Vagina (tissue), 2 donors: ENCODE results near the gene TGFB1I1.
"Not testable (repeated sequence)": the region's sequence is repeated elsewhere in the genome, so short reads cannot be mapped to it uniquely, and the experiment has no call there.

Experiments
- CTCF ChIP-seq, 3 experiments: fragments of 450-650 bp in 2 of 3; fragments of 200-600 bp in 1 of 3; sonication (generic) in 1 of 3; IDR thresholded peaks; one replicate each; pipeline ENCODE4 v1.5.1; 2017 to 2019; ENCODE audit warnings: antibody characterized with exemption in 3 of 3, mild to moderate bottlenecking in 2 of 3, moderate library complexity in 2 of 3
- POLR2A ChIP-seq, 2 donors: fragments of 450-650 bp; IDR thresholded peaks; one replicate each; pipeline ENCODE4 v1.6.1; 2017; ENCODE audit warnings: antibody characterized with exemption in 2 of 2, mild to moderate bottlenecking in 2 of 2, moderate library complexity in 2 of 2
- POLR2AphosphoS5 ChIP-seq, 2 donors: sonication (generic); formaldehyde crosslinking; IDR thresholded peaks; one replicate each; pipeline ENCODE4 v1.9.0; 2017; ENCODE audit warnings: antibody characterized with exemption in 2 of 2, mild to moderate bottlenecking in 2 of 2, low read depth in 1 of 2; ENCODE audit not compliant: insufficient read depth in 1 of 2

- TF ChIP-seq CTCF (IDR thresholded peaks at IDR 0.05); POLR2A (IDR thresholded peaks at IDR 0.05); POLR2AphosphoS5 (IDR thresholded peaks at IDR 0.05; ENCODE audit: insufficient read depth in 1 of 2, low read depth in 1 of 2): not testable (repeated sequence)
Measured at GRCh38 chr16:31503555-31503954, 31.6 kb downstream of the TGFB1I1 start.
